Osteocyte (in vitro differentiated cells): ENCODE results near the gene ARHGAP9. TPM values are rescaled to one million over a fixed set of nuclear protein-coding genes. Genes with fewer than 3 reads are reported as not detected.

Experiments used
- DNase-seq: peaks from one replicate; pipeline ENCODE4 v3.0.0; 2021; ENCODE audit warnings: mixed read lengths; ENCODE audit not compliant: unreplicated experiment; ENCODE audit errors: extremely low spot score
- H3K27ac Mint-ChIP-seq: one replicate; pipeline ENCODE4 v1.8.0; 2021; ENCODE audit warnings: mild to moderate bottlenecking, mixed read lengths; ENCODE audit not compliant: unreplicated experiment
- H3K27me3 Mint-ChIP-seq: one replicate; pipeline ENCODE4 v1.8.0; 2021; ENCODE audit warnings: mixed read lengths; ENCODE audit not compliant: unreplicated experiment
- H3K36me3 Mint-ChIP-seq: one replicate; pipeline ENCODE4 v1.8.0; 2021; ENCODE audit warnings: mixed read lengths; ENCODE audit not compliant: unreplicated experiment
- H3K4me1 Mint-ChIP-seq: one replicate; pipeline ENCODE4 v1.8.0; 2021; ENCODE audit warnings: mixed read lengths; ENCODE audit not compliant: unreplicated experiment
- H3K4me3 Mint-ChIP-seq: one replicate; pipeline ENCODE4 v1.8.0; 2021; ENCODE audit warnings: mild to moderate bottlenecking, moderate library complexity, mixed read lengths; ENCODE audit not compliant: unreplicated experiment
- H3K9me3 Mint-ChIP-seq: one replicate; pipeline ENCODE4 v1.8.0; 2021; ENCODE audit warnings: mixed read lengths; ENCODE audit not compliant: unreplicated experiment
- total RNA-seq: library from RNA; stranded (reverse); gene quantifications from 2 replicates; pipeline ENCODE4 v1.2.1, GENCODE V29; 2021
- TF ChIP-seq, protein P1 (sequence below): fragments of 200-600 bp; sonication (generic); IDR thresholded peaks from 2 replicates; pipeline ENCODE4 v1.5.0; 2021; ENCODE audit warnings: antibody characterized with exemption, mild to moderate bottlenecking, moderate library complexity

ARHGAP9 gene
- total RNA-seq, 1 donor from 2014 or later: 1.5 TPM

DNA sequence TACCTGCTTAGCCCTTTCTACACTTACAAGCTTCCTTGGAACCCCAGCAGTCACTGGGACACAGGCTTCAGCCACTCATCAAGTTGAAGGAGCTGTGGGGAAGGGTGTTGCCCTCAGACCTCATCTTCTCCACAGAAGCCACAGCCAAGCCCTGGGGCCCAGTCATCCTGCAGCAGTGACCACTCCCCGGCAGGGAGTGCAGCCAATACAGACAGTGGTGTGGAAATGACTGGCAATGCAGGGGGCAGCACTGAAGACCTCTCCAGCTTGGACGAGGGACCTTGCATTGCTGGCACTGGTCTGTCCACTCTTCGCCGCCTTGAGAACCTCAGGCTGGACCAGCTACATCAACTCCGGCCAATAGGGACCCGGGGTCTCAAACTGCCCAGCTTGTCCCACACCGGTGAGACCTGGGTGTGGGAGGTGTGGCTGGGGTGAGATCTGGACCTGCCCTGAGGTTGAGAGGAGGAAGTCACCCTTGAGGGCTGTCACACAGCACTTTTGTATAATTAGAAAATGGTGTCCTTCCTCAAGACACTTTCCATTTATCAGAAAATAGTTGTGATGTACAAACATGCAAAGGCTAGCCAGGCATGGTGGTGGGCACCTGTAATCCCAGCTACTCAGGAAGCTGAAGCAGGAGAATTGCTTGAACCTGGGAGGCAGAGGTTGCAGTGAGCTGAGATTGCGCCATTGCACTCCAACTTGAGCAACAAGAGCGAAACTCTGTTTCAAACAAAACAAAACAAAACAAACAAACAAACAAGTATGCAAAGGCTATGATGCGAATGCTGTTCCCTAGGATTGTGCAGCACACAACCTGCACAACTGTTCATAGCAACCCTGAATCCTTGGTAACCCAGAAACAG is 10.1 kb downstream of the ARHGAP9 start:
- Mint-ChIP-seq H3K9me3 (no peaks in the 10 kb centered on the region), H3K4me1 (no peaks in the 10 kb centered on the region), H3K27ac (no peak overlapping the region), H3K4me3 (no peak overlapping the region), H3K27me3 (peaks cover 25% of the 10 kb centered on the region), H3K36me3 (no peaks in the 10 kb centered on the region)
- TF ChIP-seq, protein P1, sequence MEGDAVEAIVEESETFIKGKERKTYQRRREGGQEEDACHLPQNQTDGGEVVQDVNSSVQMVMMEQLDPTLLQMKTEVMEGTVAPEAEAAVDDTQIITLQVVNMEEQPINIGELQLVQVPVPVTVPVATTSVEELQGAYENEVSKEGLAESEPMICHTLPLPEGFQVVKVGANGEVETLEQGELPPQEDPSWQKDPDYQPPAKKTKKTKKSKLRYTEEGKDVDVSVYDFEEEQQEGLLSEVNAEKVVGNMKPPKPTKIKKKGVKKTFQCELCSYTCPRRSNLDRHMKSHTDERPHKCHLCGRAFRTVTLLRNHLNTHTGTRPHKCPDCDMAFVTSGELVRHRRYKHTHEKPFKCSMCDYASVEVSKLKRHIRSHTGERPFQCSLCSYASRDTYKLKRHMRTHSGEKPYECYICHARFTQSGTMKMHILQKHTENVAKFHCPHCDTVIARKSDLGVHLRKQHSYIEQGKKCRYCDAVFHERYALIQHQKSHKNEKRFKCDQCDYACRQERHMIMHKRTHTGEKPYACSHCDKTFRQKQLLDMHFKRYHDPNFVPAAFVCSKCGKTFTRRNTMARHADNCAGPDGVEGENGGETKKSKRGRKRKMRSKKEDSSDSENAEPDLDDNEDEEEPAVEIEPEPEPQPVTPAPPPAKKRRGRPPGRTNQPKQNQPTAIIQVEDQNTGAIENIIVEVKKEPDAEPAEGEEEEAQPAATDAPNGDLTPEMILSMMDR: no peak
- DNase-seq: no peak

DNA sequence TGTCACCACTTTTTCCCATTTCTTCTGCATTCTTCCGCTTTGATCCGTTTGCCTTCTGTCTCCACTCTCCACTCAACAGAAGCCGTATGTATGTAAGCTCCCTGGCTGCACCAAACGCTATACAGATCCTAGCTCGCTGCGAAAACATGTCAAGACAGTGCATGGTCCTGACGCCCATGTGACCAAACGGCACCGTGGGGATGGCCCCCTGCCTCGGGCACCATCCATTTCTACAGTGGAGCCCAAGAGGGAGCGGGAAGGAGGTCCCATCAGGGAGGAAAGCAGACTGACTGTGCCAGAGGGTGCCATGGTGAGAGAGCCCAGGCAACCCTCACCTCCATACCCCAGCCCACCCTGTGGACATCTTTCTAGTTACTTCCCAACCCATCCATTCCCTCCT is 11.8 kb downstream of the ARHGAP9 start:
- H3K36me3 Mint-ChIP-seq: no peaks in the 10 kb centered on the region
- peaks cover under 1% of the 10 kb centered on the region for H3K4me1 Mint-ChIP-seq
- H3K27me3 Mint-ChIP-seq: peaks cover 12% of the 10 kb centered on the region
- no peak overlapping the region for H3K27ac Mint-ChIP-seq
- TF ChIP-seq, protein P1: no peak
- H3K4me3 Mint-ChIP-seq: no peak overlapping the region
- no peaks in the 10 kb centered on the region for H3K9me3 Mint-ChIP-seq
- no peak for DNase-seq

DNA sequence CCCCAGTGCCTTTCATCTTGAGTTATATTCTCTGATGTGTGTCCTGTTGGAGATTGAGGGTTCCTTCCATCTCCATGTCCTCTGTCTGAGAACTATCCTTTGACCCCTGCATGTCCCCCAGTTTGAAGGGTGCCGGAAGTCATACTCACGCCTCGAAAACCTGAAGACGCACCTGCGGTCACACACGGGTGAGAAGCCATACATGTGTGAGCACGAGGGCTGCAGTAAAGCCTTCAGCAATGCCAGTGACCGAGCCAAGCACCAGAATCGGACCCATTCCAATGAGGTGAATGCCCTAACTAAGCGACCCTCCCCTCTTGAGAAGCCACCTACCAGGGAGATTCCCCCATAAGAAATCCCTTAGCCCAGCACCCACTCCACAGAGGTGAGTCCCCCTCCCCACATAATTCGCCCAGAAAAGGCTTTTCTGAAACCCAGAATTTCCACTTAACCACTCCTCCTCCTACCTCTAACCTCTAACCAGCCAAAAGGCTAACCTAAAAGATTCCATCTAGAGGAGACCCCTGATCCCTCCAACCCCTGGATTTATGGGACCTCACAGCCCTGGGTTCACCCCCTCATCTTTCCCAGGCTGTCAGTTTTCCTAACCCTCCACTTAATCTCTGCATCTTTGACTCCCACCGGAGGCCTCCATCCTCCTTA is 12.3 kb downstream of the ARHGAP9 start:
- Mint-ChIP-seq H3K4me1 (peaks cover 6% of the 10 kb centered on the region), H3K27ac (no peak overlapping the region), H3K9me3 (no peaks in the 10 kb centered on the region), H3K36me3 (no peaks in the 10 kb centered on the region), H3K27me3 (peaks cover 6% of the 10 kb centered on the region), H3K4me3 (no peak overlapping the region)
- no peak for DNase-seq
- TF ChIP-seq, protein P1: no peak

DNA sequence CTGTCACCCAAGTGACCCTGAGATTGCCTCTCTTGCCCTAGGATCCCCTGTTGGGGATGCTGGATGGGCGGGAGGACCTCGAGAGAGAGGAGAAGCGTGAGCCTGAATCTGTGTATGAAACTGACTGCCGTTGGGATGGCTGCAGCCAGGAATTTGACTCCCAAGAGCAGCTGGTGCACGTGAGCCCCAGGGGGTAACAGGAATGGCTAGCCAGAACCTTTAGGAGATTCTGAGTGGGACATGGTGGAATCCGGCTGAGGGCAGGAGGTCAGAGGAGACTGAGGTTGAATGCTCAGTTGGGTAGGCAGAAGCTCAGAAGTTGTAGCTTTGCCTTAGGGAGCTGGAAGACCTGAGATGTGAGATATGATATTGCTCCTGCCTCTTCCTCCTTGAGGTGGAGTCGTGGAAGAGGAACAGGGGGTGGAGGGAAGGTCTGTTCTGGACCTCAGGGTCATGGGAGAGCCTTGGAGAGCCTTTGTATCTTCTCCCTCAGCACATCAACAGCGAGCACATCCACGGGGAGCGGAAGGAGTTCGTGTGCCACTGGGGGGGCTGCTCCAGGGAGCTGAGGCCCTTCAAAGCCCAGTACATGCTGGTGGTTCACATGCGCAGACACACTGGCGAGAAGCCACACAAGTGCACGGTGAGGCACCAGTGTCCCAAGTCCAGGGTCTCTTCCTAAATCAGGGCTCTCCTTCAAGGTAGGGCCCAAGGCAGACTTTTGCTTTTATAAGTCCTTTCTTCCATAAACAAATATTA is 13.7 kb downstream of the ARHGAP9 start:
- H3K4me3 Mint-ChIP-seq: no peak overlapping the region
- H3K36me3 Mint-ChIP-seq: no peaks in the 10 kb centered on the region
- H3K27me3 Mint-ChIP-seq: no peaks in the 10 kb centered on the region
- H3K9me3 Mint-ChIP-seq: no peaks in the 10 kb centered on the region
- H3K27ac Mint-ChIP-seq: no peak overlapping the region
- TF ChIP-seq, protein P1: no peak
- H3K4me1 Mint-ChIP-seq: peaks cover 14% of the 10 kb centered on the region
- DNase-seq: no peak
